Transverse colon (tissue), 4 donors: ENCODE data around the gene ITGAD. TPM values are rescaled to one million over a fixed set of nuclear protein-coding genes. Genes with fewer than 3 reads are reported as not detected.
"Not testable (repeated sequence)": the region's sequence is repeated elsewhere in the genome, so short reads cannot be mapped to it uniquely, and the experiment has no call there.

ENCODE experiments used
- DNase-seq: peaks from one replicate; pipeline ENCODE4 v3.0.0-alpha.2; 2019
- H3K27ac ChIP-seq, 4 donors: fragments of 200-600 bp; sonication (generic); 2 replicates each; pipeline ENCODE4 v1.5.1; 2016 to 2018; ENCODE audit warnings: inconsistent platforms in 4 of 4
- H3K27me3 ChIP-seq: fragments of 200-600 bp; sonication (generic); 2 replicates; pipeline ENCODE4 v1.5.1; 2017; ENCODE audit warnings: inconsistent platforms
- H3K36me3 ChIP-seq, 4 donors: fragments of 200-600 bp; sonication (generic); 2 replicates each; pipeline ENCODE4 v1.5.1; 2017 to 2019; ENCODE audit warnings: inconsistent platforms in 4 of 4
- H3K4me1 ChIP-seq, 4 donors: fragments of 200-600 bp; sonication (generic); 2 replicates each; pipeline ENCODE4 v1.5.1; 2017 to 2020; ENCODE audit warnings: inconsistent platforms in 4 of 4
- H3K4me3 ChIP-seq, 4 donors: fragments of 200-600 bp; sonication (generic); 1 replicate in 1 of 4; 2 replicates in 3 of 4; pipeline versions ENCODE4 v1.5.1 to v1.6.1; 2017 to 2019; ENCODE audit warnings: inconsistent platforms in 4 of 4
- H3K9me3 ChIP-seq, 2 donors: fragments of 200-600 bp; sonication (generic); 2 replicates each; pipeline ENCODE4 v1.5.1; 2017 to 2019; ENCODE audit warnings: inconsistent platforms in 2 of 2
- CTCF ChIP-seq, 5 experiments: fragments of 200-600 bp in 3 of 5; fragments of 450-650 bp in 2 of 5; sonication (generic) in 3 of 5; IDR thresholded peaks; 1 replicate in 2 of 5; 2 replicates in 3 of 5; pipeline ENCODE4 v1.5.1; 2016 to 2017; ENCODE audit warnings: antibody characterized with exemption in 5 of 5, inconsistent platforms in 3 of 5, mild to moderate bottlenecking in 2 of 5, moderate library complexity in 1 of 5
- EP300 ChIP-seq: sonication (generic); formaldehyde crosslinking; IDR thresholded peaks from one replicate; pipeline ENCODE4 v1.6.1; 2017; ENCODE audit warnings: antibody characterized with exemption, low read depth
- POLR2A ChIP-seq: fragments of 450-650 bp; IDR thresholded peaks from one replicate; pipeline ENCODE4 v1.6.1; 2016; ENCODE audit warnings: antibody characterized with exemption, mild to moderate bottlenecking, moderate library complexity
- POLR2AphosphoS5 ChIP-seq, 3 donors: sonication (generic); formaldehyde crosslinking; IDR thresholded peaks; one replicate each; pipeline ENCODE4 v1.6.1; 2016; ENCODE audit warnings: antibody characterized with exemption in 3 of 3
- WGBS, 2 donors: methylation state at CpG; one replicate each; pipeline ENCODE4 v1.1.5; 2018; ENCODE audit warnings: low coverage in 1 of 2; 5-methylcytosine and 5-hydroxymethylcytosine counted together
- in situ Hi-C, 4 donors: fragments of 200-750 bp; cut with MboI; loops; one replicate each; pipeline versions ENCODE4 v1.15.0 to v1.15.1; 2017; ENCODE audit warnings: low sequenced_read_pairs in 3 of 4, low pct_ligation_motif_present in 1 of 4, low pct_unique_long_range_greater_than_20kb in 1 of 4
- intact Hi-C: fragments of 100-400 bp; cut with DNase I; formaldehyde crosslinking; loops from one replicate; pipeline ENCODE4 v1.15.1; 2023; ENCODE audit warnings: low total_unique reads
- total RNA-seq, 4 donors: library from RNA; depleted of rRNA; stranded (reverse); fragments of >200 nt; gene quantifications; one replicate each; pipeline ENCODE4 v1.1.0, GENCODE V29; 2016

ITGAD gene
- total RNA-seq, 4 donors from 2014 or later: 0.75 TPM; not detected in 3

GRCh38 chr16:31436221-31437045 is 43.3 kb downstream of the ITGAD start:
- DNase-seq: no peak
- in situ Hi-C loops (loop anchor here in 2 of 4 donors (25.0 kb wide), 2 partner anchors 249 to 449 kb away; partner anchors contain the start of genes HSD3B7 (in 2 of the 2) and FUS (in 1 of the 2)), intact Hi-C loops (no loop called here)
- WGBS, 2 donors: 92% methylated on average over 44 of the region's 44 CpGs; no CpG with 5 or more reads in 1 of the 2 donors
- Histone ChIP-seq H3K4me1 (no peaks in the 10 kb centered on the region), H3K9me3 (no peaks in the 10 kb centered on the region), H3K36me3 (no peaks in the 10 kb centered on the region), H3K4me3 (no peak overlapping the region), H3K27ac (no peak overlapping the region), H3K27me3 (no peaks in the 10 kb centered on the region)
- TF ChIP-seq POLR2AphosphoS5 (IDR thresholded peaks at IDR 0.05): no peak
- TF ChIP-seq CTCF (IDR thresholded peaks at IDR 0.05): no peak
- no peak for TF ChIP-seq EP300
- TF ChIP-seq POLR2A: no peak

GRCh38 chr16:31438414-31438813 is 45.3 kb downstream of the ITGAD start:
- intact Hi-C loops: no loop called here

GRCh38 chr16:31439023-31439422 is 45.9 kb downstream of the ITGAD start:
- H3K27me3 ChIP-seq, H3K9me3 ChIP-seq, DNase-seq, H3K27ac ChIP-seq, H3K4me3 ChIP-seq, H3K36me3 ChIP-seq, intact Hi-C loops: not testable (repeated sequence)
- peaks cover 0 to 11% (median 4%) of the 10 kb centered on the region in 4 donors for H3K4me1 ChIP-seq
- in situ Hi-C loops: loop anchor here in 2 of 4 donors (25.0 kb wide), 2 partner anchors 252 to 452 kb away; partner anchors contain the start of genes HSD3B7 (in 2 of the 2) and FUS (in 1 of the 2)
- 45 to 65% methylated on average over 3 to 4 of the region's 4 CpGs for WGBS, 2 donors

More at GRCh38 chr16:31438414-31438813, 45.3 kb downstream of the ITGAD start:
- 72 to 83% methylated on average over 2 of the region's 2 CpGs for WGBS, 2 donors
- H3K27ac ChIP-seq: no peak overlapping the region
- no peak for DNase-seq
- no peaks in the 10 kb centered on the region for H3K36me3 ChIP-seq
- no peaks in the 10 kb centered on the region for H3K27me3 ChIP-seq
- H3K9me3 ChIP-seq: no peaks in the 10 kb centered on the region
- no peak overlapping the region for H3K4me3 ChIP-seq
- no peak for TF ChIP-seq POLR2AphosphoS5 (IDR thresholded peaks at IDR 0.05)
- no peak for TF ChIP-seq EP300
- no peak for TF ChIP-seq CTCF (IDR thresholded peaks at IDR 0.05)
- no peak for TF ChIP-seq POLR2A
- in situ Hi-C loops: loop anchor here in 2 of 4 donors (25.0 kb wide), 2 partner anchors 251 to 451 kb away; partner anchors contain the start of genes HSD3B7 (in 2 of the 2) and FUS (in 1 of the 2)
- H3K4me1 ChIP-seq: peaks cover 0 to 11% (median 4%) of the 10 kb centered on the region in 4 donors

- H3K36me3 ChIP-seq: no peaks in the 10 kb centered on the region
- 67 to 85% methylated on average over 3 of the region's 3 CpGs for WGBS, 2 donors
- TF ChIP-seq EP300: no peak
- no peak for TF ChIP-seq POLR2AphosphoS5 (IDR thresholded peaks at IDR 0.05)
- no peak for TF ChIP-seq CTCF (IDR thresholded peaks at IDR 0.05)
- no peak for TF ChIP-seq POLR2A
- no peak overlapping the region for H3K27ac ChIP-seq
- intact Hi-C loops (no loop called here), in situ Hi-C loops (loop anchor here in 2 of 4 donors (25.0 kb wide), 2 partner anchors 252 to 452 kb away; partner anchors contain the start of genes HSD3B7 (in 2 of the 2) and FUS (in 1 of the 2))
- H3K4me1 ChIP-seq: peaks cover 0 to 11% (median 4%) of the 10 kb centered on the region in 4 donors
- H3K4me3 ChIP-seq: no peak overlapping the region
- DNase-seq: no peak
- H3K27me3 ChIP-seq: no peaks in the 10 kb centered on the region
- H3K9me3 ChIP-seq: no peaks in the 10 kb centered on the region
Observed at GRCh38 chr16:31439519-31439918, 46.4 kb downstream of the ITGAD start.
